ENCODE measurements around the gene BTG1. TPM values are rescaled to one million over a fixed set of nuclear protein-coding genes. Genes with fewer than 3 reads are reported as not detected.
A peak's percentile ranks its signal among the peaks of the same experiment; 100 is the strongest.

BTG1 gene
- total and polyA plus RNA-seq, 4 donors = 25.7 to 86.9 (median 63.6) TPM

DNA sequence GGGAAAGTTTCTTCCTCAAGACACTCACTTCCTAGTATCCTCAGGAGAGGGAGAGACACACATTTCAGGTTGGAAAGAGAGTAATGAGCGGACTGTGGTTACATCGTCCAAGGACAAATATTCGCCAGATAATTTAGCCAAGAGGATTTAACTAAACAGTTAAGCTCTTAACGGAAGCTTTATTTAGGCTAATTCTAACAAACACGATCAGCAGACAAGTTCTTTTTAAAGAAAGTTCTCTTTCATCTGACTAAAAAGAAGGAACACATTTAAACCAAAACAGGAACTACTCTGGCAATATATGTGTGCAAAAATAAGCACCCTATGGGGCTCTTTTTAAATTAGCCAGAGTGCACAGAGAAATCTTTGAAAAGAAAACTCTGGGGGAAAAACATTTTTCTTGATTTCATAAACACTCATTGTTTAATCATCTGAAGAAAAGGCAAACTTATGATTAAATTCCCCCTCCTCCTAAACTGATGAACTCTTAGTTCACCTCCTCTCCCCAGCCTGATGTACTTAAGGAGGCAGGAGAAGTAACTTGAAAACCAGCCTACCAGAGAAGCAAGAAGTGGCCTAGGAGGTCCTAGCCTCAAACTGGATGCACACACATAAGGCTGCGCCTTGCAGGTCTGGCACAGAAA, 13.3 kb upstream of the BTG1 start:
- intact Hi-C loops (cut with DNase I) = no loop called here
- no peak for ATAC-seq (ENCODE audit: low FRiP score)
- Histone ChIP-seq H3K4me1 (ENCODE audit: control insufficient read depth in 1 of 2, insufficient read depth in 2 of 2, low read length in 2 of 2) (no peaks in the 10 kb centered on the region), H3K36me3 (ENCODE audit: control insufficient read depth in 1 of 2, insufficient read depth in 2 of 2, low read length in 1 of 2) (no peaks in the 10 kb centered on the region), H3K4me3 (ENCODE audit: low read length in 2 of 2) (no peak overlapping the region), H3K27me3 (ENCODE audit: control insufficient read depth in 1 of 2, insufficient read depth in 2 of 2, low read length in 1 of 2) (no peaks in the 10 kb centered on the region), H3K27ac (ENCODE audit: low read depth in 1 of 2, low read length in 2 of 2) (no peak overlapping the region), H3K9me3 (ENCODE audit: control insufficient read depth, low read length) (no peaks in the 10 kb centered on the region)
- 74 to 80% methylated on average over 6 of the region's 6 CpGs for WGBS, 2 donors
- DNase-seq = no peak

DNA sequence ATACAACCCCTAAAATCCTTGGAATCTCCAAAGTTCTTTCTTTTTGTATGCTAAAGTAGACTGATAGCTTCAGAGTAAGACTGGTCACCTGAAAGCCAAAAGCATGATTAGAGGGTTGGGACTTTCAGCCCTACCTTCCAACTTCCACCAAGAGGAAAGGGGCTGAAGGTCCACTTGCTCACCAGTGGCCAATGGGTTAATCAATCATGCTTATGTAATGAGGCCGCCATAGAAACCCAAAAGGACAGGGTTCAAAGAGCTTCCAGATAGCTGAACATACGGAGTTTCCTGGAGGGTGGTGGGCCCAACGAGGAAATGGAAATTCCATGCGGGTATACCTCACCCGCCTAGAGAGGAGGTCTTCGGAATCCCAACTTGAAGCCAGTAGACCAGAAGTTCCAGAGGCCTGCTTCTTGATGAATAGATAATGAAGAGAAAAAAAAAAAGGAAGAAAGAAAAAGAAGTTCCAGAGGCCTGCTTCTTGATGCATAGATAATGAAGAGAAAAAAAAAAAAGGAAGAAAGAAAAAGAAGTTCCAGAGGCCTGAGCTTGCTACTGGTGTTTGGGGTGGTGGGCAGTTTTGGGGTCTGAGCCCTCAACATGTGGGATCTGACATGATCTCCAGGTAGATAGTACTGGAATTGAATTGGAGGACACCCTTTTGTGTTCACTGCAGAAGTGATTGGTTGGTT, 11.2 kb upstream of the BTG1 start:
- DNase-seq (no peak), ATAC-seq (ENCODE audit: low FRiP score) (no peak)
- Histone ChIP-seq H3K4me1 (ENCODE audit: control insufficient read depth in 1 of 2, insufficient read depth in 2 of 2, low read length in 2 of 2) (no peaks in the 10 kb centered on the region), H3K27ac (ENCODE audit: low read depth in 1 of 2, low read length in 2 of 2) (no peak overlapping the region), H3K4me3 (ENCODE audit: low read length in 2 of 2) (no peak overlapping the region), H3K27me3 (ENCODE audit: control insufficient read depth in 1 of 2, insufficient read depth in 2 of 2, low read length in 1 of 2) (no peaks in the 10 kb centered on the region), H3K9me3 (ENCODE audit: control insufficient read depth, low read length) (no peaks in the 10 kb centered on the region), H3K36me3 (ENCODE audit: control insufficient read depth in 1 of 2, insufficient read depth in 2 of 2, low read length in 1 of 2) (no peaks in the 10 kb centered on the region)
- 88 to 93% methylated on average over 6 of the region's 6 CpGs for WGBS, 2 donors
- intact Hi-C loops (cut with DNase I) = no loop called here

DNA sequence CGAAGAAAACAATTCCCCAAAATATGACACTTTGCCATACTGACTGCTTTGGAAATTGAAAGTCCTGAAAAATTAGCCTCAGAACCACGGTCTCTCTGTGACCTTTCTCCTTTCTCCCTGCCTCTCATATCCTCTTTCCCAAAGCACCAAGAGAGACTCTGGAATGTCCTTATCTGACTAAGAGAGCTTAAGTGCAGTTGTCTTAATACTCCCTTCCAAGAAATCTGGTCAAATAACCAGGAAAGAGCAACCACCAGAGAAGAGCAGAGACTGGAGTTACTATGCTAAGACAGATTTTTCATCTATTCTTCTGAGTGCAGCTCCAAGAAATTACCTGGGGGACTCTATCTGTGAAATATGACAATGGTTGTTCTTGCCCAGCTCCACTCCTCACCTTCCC, 10.5 kb upstream of the BTG1 start:
- DNase-seq = no peak
- intact Hi-C loops (cut with DNase I) = no loop called here
- H3K27ac ChIP-seq (ENCODE audit: low read depth in 1 of 2, low read length in 2 of 2) = no peak overlapping the region

DNA sequence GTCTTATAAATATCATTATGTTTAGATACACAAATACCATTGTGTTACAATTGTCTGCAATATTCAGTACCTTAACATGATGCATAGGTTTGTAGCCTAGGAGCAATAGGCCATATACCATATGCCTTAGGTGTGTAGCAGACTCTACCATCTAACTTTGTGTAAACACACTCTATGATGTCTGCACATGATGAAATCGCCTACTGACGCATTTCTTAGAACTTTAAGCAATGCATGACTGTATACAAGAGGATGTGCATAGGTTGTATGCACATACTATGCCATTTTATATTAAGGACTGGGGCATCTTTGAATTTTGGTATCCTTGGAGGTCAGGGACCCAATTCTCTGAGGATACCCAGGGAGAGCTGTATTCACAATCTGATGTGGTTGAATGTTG, 10.1 kb upstream of the BTG1 start:
- H3K4me3 ChIP-seq (ENCODE audit: low read length in 2 of 2) = no peak overlapping the region

More for the DNA sequence above, 10.5 kb upstream of the BTG1 start:
- Histone ChIP-seq H3K36me3 (ENCODE audit: control insufficient read depth in 1 of 2, insufficient read depth in 2 of 2, low read length in 1 of 2) (no peaks in the 10 kb centered on the region), H3K9me3 (ENCODE audit: control insufficient read depth, low read length) (no peaks in the 10 kb centered on the region), H3K4me3 (ENCODE audit: low read length in 2 of 2) (no peak overlapping the region), H3K4me1 (ENCODE audit: control insufficient read depth in 1 of 2, insufficient read depth in 2 of 2, low read length in 2 of 2) (no peaks in the 10 kb centered on the region), H3K27me3 (ENCODE audit: control insufficient read depth in 1 of 2, insufficient read depth in 2 of 2, low read length in 1 of 2) (no peaks in the 10 kb centered on the region)
- no peak for ATAC-seq (ENCODE audit: low FRiP score)
- 82 to 91% methylated on average over 2 of the region's 2 CpGs for WGBS, 2 donors

DNA sequence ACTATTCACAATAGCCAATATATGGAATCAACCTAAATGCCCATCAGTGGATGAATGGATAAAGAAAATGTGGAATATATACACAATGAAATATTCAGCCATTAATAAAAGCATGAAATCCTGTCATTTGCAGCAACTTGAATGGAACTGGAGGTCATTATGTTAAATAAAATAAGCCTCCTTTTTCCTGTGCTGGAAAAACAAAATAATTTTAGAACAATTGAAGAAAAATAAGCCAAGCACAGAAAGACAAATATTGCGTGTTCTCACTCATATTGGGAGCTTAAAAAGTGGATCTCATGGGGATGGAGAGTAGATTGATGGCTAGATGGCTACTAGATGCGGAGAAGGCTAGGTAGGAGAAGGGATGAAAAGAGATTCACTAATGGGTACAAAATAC, 6.3 kb upstream of the BTG1 start:
- Histone ChIP-seq H3K36me3 (ENCODE audit: control insufficient read depth in 1 of 2, insufficient read depth in 2 of 2, low read length in 1 of 2) (no peaks in the 10 kb centered on the region), H3K9me3 (ENCODE audit: control insufficient read depth, low read length) (no peaks in the 10 kb centered on the region), H3K27me3 (ENCODE audit: control insufficient read depth in 1 of 2, insufficient read depth in 2 of 2, low read length in 1 of 2) (no peaks in the 10 kb centered on the region), H3K4me3 (ENCODE audit: low read length in 2 of 2) (no peak overlapping the region), H3K4me1 (ENCODE audit: control insufficient read depth in 1 of 2, insufficient read depth in 2 of 2, low read length in 2 of 2) (no peaks in the 10 kb centered on the region), H3K27ac (ENCODE audit: low read depth in 1 of 2, low read length in 2 of 2) (no peak overlapping the region)
- no peak for DNase-seq
- intact Hi-C loops (cut with DNase I) = no loop called here
- 74 to 87% methylated on average over 2 of the region's 2 CpGs for WGBS, 2 donors
- no peak for ATAC-seq (ENCODE audit: low FRiP score)

More for the DNA sequence above, 10.1 kb upstream of the BTG1 start:
- intact Hi-C loops (cut with DNase I) = no loop called here
- Histone ChIP-seq H3K27ac (ENCODE audit: low read depth in 1 of 2, low read length in 2 of 2) (no peak overlapping the region), H3K36me3 (ENCODE audit: control insufficient read depth in 1 of 2, insufficient read depth in 2 of 2, low read length in 1 of 2) (no peaks in the 10 kb centered on the region), H3K9me3 (ENCODE audit: control insufficient read depth, low read length) (no peaks in the 10 kb centered on the region), H3K4me1 (ENCODE audit: control insufficient read depth in 1 of 2, insufficient read depth in 2 of 2, low read length in 2 of 2) (no peaks in the 10 kb centered on the region), H3K27me3 (ENCODE audit: control insufficient read depth in 1 of 2, insufficient read depth in 2 of 2, low read length in 1 of 2) (no peaks in the 10 kb centered on the region)
- 96 to 97% methylated on average over 2 of the region's 2 CpGs for WGBS, 2 donors
- DNase-seq = no peak
- ATAC-seq (ENCODE audit: low FRiP score) = no peak

DNA sequence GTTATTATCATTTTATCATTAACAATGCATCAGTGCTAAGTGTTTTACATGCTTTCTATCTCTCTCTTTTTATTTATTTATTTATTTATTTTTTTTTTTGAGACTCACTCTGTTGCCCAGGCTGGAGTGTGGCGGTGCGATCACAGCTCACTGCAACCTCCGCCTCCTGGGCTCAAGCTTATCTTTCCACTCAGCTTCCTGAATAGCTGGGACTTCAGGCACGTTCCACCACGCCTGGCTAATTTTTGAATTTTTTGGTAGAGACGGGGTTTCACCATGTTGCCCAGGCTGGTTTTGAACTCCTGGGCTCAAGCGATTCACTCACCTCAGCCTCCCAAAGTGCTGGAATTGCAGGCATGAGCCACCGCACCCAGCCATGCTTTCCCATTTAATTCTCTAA, 3.9 kb upstream of the BTG1 start:
- Histone ChIP-seq H3K4me3 (ENCODE audit: low read length in 2 of 2) (no peak overlapping the region), H3K36me3 (ENCODE audit: control insufficient read depth in 1 of 2, insufficient read depth in 2 of 2, low read length in 1 of 2) (no peaks in the 10 kb centered on the region), H3K9me3 (ENCODE audit: control insufficient read depth, low read length) (no peaks in the 10 kb centered on the region), H3K4me1 (ENCODE audit: control insufficient read depth in 1 of 2, insufficient read depth in 2 of 2, low read length in 2 of 2) (no peaks in the 10 kb centered on the region), H3K27ac (ENCODE audit: low read depth in 1 of 2, low read length in 2 of 2) (no peak overlapping the region), H3K27me3 (ENCODE audit: control insufficient read depth in 1 of 2, insufficient read depth in 2 of 2, low read length in 1 of 2) (no peaks in the 10 kb centered on the region)
- ATAC-seq (ENCODE audit: low FRiP score) = no peak
- intact Hi-C loops (cut with DNase I) = loop anchor here (5.0 to 10.0 kb wide), 5 partner anchors 58 to 767 kb away; no protein-coding TSS in a partner anchor
- no peak for DNase-seq
- 98 to 99% methylated on average over 8 of the region's 8 CpGs for WGBS, 2 donors

DNA sequence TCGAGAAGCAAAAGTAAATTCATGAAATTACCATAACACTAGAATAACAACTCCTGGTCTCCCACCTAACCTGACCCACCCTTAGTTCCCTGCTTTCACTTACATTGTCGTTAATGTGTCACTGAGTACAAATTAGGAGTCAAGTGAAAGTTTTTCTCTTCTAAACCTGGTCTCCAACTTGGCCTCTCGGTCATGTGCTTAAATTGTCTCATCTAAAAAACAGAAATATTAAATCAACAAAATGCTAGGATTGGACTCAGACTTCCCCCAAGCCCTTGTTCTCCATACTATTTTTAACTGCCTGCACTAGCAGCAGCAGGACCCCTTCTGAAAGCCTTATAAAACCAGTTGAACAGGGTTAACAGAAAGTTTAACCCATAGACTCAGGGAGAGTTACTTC, 1.8 kb upstream of the BTG1 start:
- H3K4me3 ChIP-seq (ENCODE audit: low read length in 2 of 2) = no peak overlapping the region
- H3K36me3 ChIP-seq (ENCODE audit: control insufficient read depth in 1 of 2, insufficient read depth in 2 of 2, low read length in 1 of 2) = no peaks in the 10 kb centered on the region
- no peak overlapping the region for H3K27ac ChIP-seq (ENCODE audit: low read depth in 1 of 2, low read length in 2 of 2)
- H3K27me3 ChIP-seq (ENCODE audit: control insufficient read depth in 1 of 2, insufficient read depth in 2 of 2, low read length in 1 of 2) = no peaks in the 10 kb centered on the region
- 40 to 42% methylated on average over 3 of the region's 3 CpGs for WGBS, 2 donors
- H3K4me1 ChIP-seq (ENCODE audit: control insufficient read depth in 1 of 2, insufficient read depth in 2 of 2, low read length in 2 of 2) = no peaks in the 10 kb centered on the region
- no peak for ATAC-seq (ENCODE audit: low FRiP score)
- intact Hi-C loops (cut with DNase I) = loop anchor here (5.0 to 10.0 kb wide), 5 partner anchors 60 to 765 kb away; no protein-coding TSS in a partner anchor
- no peak for DNase-seq
- no peaks in the 10 kb centered on the region for H3K9me3 ChIP-seq (ENCODE audit: control insufficient read depth, low read length)

DNA sequence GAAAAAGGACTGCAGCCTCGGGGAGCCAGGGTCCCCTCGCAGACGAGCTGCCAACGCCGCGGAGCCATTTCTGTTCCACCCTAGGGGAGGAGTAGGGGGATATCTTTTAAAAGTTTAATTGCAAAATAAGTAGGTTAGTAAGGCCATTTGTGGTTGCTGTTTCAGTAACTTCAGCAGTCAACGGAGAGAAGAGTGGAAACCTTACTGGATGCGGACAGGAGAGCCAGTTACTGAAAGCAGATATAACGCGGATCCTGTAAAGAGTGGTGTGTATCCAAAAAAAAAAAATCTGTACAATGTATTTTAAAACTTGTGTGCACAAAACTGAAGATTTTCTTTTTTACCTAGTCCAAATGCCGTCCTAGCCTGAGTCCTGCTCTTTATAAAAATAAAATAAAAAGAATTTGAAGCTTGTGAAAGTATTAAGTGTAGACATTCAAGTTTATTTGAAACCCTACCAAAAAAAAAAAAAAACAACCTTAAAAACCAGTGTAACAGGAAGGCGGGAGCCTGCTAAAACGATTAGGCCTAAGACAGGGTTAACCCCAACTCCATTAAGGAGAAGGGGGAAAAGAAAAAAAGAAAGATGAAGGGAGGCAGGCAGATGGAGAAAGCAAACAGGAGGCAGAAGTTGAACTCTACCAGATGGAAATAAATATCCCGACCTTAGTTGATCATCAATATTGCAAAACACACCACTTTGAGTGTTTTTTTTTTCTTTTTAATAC, 1.0 kb upstream of the BTG1 start:
- WGBS, 2 donors = 5 to 7% methylated on average over 14 of the region's 14 CpGs
- DNase-seq = no peak
- H3K4me3 ChIP-seq (ENCODE audit: low read length in 2 of 2) = peak overlapping the region; percentile 32 to 91
- no peaks in the 10 kb centered on the region for H3K27me3 ChIP-seq (ENCODE audit: control insufficient read depth in 1 of 2, insufficient read depth in 2 of 2, low read length in 1 of 2)
- ATAC-seq (ENCODE audit: low FRiP score) = no peak
- intact Hi-C loops (cut with DNase I) = loop anchor here (5.0 to 10.0 kb wide), 5 partner anchors 61 to 764 kb away; no protein-coding TSS in a partner anchor
- H3K4me1 ChIP-seq (ENCODE audit: control insufficient read depth in 1 of 2, insufficient read depth in 2 of 2, low read length in 2 of 2) = no peaks in the 10 kb centered on the region
- no peaks in the 10 kb centered on the region for H3K36me3 ChIP-seq (ENCODE audit: control insufficient read depth in 1 of 2, insufficient read depth in 2 of 2, low read length in 1 of 2)
- H3K27ac ChIP-seq (ENCODE audit: low read depth in 1 of 2, low read length in 2 of 2) = peak overlapping the region in 1 of 2 donors; percentile 90
- H3K9me3 ChIP-seq (ENCODE audit: control insufficient read depth, low read length) = no peaks in the 10 kb centered on the region

All from aorta (tissue), 5 donors.